ELF-1 (cell line): ENCODE data around the gene COMMD6.

ENCODE experiments used
- DNase-seq: peaks from one replicate; pipeline ENCODE4 v3.0.0-alpha.2; 2016; ENCODE audit warnings: low read depth, low spot score

COMMD6 gene

DNA sequence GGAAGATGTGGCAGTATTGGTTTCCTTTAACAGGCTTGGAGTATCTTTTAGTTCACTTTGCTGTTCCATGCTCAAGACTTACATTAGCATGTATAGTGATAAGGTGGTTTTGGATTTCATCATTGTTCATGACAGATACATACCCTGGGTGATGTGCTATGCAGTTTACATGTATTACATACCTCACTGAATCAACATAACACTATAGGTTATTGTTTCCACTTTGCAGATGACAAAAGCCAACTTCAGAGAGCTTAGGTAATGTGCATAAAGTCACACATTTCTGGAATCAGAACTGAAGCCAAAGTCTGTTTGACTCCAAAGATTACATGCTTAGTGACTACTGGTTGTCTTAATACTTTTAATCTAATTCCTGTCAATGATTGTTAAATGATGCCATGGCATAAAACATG, 7.1 kb downstream of the COMMD6 start:
- no peak for DNase-seq

DNA sequence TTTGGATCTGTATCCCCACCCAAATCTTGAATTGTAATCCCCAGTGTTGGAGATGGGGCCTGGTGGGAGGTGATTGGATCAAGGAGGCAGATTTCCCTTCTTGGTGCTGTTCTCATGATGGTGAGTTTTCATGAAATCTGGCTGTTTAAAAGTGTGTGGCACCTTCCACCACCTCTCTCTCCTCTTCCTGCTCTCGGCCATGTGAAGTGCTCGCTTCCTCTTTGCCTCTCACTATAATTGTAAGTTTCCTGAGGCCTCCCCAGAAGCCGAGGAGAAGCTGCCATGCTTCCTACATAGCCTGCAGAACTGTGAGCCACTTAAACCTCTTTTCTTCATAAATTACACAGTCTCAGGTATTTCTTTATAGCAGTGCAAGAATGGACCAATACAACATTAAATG, 15.7 kb downstream of the COMMD6 start:
- DNase-seq: no peak

DNA sequence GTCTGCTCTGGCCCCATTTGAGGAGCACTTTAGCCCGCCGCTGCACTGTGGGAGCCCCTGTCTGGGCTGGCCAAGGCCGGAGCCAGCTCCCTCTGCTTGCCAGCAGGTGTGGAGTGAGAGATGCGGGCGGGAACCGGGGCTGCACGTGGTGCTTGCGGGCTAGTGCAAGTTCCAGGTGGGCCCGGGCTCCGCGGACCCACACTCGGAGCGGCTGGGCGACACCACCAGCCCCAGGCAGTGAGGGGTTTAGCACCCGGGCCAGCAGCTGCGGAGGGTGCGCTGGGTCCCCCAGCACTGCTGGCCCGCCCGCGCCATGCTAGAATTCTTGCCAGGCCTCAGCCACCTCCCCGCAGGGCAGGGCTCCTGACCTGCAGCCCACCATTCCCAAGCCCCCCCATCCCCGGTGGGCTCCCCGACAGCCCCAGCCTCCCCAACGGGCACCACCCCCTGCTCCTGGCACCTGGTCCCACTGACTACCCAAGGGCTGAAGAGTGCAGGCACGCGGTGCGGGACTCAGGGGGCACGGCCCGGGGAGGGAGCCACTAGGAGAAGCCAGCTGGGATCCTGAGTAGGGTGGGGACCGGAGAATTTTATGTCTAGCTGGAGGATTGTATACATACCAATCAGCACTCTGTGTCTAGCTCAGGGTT, 19.1 kb downstream of the COMMD6 start:
- DNase-seq: no peak

DNA sequence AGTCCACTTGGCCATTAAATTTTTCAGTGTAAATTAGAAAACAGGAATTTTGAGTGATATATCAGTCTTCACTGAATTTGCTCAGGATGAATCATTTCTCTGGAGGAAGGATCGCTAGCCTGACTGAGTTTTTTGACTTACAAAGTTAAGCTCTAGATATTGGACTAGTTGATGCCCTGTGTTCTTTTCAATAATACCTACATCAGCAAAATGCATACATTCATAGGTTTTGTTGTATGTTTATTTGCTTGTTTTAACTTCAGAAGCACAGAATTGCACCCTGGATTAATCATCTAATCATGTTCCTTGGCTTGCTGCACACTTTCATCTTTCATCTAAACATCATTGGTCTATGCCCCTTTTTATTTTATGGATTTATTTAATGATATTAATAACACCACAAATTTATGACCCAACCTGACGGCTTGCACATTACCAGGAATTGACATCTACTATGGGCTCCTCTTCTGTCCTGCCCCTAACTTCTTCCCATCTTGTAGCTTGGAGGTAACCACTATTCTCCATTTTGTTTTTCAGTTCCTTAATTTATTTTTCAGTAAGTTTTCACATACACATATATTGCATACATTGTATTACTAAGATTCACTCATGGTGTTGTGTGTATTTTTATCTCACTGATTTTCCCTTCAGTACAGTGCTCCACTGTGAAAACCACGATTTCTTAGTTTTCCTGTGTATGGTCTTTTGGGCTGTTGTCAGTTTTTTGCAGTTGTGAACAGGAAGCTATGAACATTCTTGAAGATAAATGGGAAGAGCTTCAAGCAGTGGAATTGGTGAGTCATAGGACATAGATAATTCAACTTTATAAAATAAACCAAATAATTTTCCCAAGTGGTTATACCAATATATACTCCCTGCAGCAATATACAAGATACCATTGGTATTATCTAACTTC, 23.3 kb downstream of the COMMD6 start:
- no peak for DNase-seq

DNA sequence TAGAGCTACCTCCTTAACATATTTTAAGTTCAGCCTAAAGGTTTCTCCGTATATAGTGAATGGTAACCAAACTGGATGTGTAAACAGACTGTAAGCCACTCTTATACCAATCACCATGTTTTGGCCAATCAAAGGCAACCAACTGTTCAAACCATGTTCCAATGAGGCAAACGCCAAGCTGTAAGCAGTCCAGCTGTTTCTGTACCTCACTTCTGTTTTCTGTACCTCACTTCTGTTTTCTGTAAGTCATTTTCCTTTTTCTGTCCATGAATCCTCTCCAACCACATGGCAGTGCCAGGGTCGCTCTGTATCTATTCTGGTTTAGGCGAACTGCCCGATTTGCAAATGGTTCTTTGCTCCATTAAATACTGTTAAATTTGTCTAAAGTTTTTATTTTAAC, 24.4 kb downstream of the COMMD6 start:
- no peak for DNase-seq

DNA sequence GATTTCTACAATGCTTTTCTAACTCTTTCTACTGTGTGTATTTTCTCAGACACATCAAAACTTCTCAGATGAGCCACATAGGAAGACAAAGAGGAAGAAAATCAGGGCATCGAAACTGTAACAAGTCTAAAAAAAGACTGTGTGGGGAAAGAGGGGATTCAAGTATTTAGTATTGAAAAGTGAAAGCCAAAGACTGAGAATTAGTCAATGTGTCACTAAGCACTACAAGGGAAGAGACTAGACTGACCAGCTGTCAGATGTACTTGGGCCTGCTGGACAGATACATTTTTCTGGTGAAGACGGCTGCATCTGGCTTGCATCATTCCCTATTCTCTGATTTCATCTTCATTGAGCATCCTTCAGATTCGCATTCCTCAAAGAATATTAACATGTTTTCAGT, 25.4 kb downstream of the COMMD6 start:
- no peak for DNase-seq

DNA sequence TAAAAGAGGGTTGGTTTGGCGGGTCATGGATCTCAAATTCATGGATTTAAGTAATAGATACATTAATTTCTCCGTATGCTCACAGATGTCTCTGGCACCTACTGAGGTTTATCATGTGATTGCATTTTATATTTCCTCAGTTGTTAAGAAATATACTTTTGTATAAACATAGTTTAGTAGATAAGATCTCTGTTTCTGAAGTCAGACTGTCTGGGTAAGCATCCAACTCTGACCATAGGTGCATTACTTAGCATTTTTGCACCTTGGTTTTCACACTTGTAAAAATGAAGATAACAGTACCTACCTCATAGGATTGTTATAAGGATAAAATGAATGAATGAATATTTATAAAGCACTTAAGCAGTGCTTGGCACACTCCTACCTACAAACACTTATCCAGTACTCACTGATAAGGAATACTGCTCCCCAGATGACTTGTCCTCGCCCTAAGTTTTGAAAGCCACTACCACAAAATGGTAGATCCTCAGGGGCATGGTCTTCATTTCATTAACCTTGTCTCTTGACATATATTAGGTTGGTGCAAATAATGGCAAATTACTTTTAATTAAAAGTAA, 26.5 kb downstream of the COMMD6 start:
- no peak for DNase-seq

DNA sequence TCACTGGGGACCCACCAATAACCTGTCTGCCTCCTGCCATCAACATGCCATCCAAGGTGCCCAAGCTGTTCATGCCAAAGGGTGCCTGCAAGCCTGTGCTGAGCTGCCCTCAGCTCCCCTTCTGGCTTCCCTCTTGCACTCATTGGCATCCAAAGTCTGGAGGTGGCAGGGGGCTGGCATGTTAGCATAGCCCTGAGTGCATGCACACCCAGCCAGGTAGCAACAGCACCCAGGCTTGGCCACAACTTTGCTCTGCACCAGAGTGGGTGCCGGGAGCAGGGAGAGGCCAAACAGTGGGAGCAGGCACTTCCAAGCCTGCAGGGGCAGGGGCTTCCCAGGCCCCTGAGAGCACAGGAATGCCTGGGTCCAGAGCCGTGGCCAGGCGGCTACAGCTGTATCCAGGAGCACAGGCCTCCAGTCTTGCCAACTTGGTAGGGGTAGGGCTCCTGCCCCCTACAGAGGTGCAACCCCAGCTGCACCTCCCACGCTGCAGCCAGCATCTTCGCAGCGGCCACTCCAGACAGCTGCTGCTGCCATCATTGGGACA, 29.6 kb downstream of the COMMD6 start:
- DNase-seq: no peak

DNA sequence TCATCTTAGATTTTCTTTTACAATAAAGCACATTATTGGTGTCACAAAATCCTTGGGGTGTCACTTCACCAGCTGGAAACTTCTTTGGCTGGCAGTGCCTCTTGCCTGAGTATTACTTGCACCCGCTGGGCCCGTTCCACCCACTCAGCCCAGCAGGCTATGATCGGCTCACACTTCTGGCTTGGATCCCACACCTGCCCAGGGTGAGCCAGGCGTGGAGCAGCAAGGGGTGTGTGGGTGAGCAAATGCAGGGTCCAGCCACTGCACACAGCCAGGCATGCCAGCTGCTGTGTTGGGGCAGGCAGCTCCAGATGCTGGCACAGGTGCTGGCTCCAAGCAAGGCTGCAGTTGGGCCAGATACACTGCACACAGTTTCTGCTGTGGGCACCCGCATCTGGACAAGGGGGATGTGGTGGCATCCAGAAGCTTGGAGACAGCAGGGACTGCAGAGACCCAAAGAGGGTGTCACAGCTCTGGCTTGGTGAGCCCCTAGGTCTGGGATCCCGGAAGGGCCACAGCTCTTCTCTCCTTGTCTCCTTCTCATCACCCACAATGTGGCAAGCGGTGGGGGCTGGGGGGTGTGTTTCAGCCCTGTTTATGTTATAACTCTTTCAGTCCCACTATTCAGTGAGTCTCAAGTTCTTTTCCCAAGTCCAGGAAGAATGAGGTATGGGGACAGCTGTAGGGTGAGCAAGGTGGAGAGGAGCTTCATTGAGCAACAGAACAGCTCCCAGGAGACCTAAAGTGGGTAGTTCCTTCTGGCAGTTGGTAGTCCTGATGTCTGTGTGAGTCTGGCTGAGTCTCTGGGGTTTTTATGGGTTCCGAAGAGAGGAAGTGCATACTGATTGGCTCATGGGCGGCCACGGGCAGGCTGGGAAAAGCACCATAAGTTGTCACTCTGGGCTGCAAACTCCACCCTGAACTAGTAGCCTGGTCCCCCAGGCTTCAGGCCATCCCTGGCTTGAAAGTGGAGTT, 30.3 kb downstream of the COMMD6 start:
- no peak for DNase-seq

DNA sequence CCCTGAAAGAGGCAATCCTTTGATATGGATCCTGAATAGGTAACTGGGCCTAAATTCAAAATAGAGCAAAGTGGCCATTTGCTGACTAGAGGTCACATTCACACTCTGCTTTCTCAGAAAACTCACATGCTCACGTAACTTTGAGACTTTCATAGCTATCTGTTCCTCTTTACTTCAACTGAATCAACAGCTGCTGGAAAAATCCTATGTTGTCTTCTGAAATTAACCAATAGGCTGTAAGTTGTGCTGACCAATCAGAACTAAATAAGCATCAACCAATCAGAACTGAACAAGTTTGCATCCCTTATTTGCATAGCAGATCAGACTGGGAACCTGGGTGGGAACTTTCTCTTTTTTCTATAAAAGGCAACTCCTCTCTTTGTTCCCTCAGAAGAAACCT, 31.6 kb downstream of the COMMD6 start:
- DNase-seq: no peak

DNA sequence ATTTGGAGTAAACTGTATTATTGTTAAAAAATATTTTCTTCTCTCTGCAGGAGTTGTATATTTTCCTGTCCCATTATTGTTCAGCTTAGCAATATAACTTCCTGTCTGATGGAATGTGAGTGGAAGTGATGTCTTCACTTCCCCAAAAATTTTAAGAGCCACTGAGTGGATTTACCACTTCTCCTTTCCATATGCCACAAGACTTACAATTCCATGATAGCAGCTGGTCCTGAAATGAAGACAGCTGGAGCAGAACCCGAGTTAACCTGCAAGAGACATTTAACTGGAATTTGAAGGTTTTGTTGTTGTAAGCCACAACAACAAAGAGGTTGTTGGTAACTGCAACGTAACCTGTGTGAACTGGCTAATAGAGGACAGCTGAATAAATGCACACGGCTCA, 32.3 kb downstream of the COMMD6 start:
- no peak for DNase-seq

DNA sequence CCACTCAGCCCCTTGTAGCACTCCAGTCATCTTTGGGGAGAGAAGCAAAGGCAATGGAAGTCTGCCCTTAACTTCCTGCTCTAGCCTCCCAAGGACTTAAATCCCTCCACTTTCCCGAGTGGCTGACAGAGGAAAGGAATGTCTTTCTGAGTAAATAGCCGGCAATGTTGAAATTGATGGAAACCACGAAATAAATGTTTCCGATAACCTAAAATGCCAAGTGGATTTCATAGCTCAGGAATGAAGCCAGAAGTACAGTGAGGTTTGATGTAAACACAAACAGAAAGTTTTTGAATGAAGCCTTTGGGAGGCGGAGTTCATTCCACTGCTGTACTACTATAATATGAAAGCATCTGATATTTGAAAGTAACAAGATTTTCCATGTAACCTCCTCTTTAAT, 41.7 kb downstream of the COMMD6 start:
- no peak for DNase-seq

DNA sequence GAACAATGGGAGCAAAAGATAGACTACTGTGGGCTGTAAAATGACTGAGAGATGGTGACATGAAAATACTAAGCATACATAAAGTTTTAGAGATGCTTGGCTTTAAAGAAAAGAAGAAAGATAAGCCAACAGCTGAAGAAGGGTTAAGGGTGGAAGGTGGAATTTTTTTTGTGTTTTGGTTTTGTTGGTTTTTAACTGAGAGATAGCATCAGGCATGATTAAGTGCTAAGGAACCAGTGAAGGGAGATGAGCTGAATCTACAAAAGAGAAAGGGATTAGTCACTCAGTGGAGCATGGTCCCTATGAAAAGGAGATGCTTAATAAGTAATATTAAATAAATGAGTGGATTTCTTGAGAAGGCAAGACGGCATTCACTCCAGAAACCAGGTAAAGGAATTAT, 43.1 kb downstream of the COMMD6 start:
- no peak for DNase-seq

DNA sequence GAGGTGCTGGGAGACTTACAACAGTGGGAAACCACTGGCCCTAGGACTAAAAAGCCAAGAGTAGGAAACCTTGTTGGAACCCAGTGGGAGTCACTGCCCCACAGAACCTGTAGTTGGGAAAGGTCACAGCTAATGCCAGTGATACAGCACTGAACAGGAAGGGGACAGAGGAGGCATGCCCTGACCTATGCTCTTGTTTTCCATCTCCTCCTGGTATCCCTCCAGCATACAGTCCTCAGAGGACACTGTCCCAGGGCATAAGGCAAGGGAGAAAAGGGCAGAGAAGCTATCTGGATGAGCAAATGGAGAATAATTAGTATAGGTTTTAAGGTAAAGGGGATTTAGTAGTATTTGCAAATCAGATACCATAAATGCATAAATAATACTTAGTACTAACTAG, 44.5 kb downstream of the COMMD6 start:
- no peak for DNase-seq

DNA sequence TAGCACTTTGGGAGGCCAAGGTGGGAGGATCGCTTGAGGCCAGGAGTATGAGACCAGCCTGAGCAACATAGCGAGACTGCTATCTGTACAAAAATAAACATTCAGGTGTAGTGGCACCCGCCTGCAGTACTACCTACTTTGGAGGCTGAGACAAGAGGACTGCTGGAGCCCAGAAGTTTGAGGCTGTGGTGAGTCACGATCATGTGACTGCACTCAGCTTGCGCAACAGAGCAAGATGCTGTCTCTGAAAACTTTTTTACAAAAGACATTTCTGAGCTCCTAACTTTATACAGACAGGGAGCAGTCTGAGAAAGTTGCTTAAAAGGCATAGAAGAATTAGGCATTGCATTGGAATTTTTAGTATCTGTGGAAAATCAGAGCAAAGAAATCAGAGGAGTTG, 45.3 kb downstream of the COMMD6 start:
- DNase-seq: no peak

DNA sequence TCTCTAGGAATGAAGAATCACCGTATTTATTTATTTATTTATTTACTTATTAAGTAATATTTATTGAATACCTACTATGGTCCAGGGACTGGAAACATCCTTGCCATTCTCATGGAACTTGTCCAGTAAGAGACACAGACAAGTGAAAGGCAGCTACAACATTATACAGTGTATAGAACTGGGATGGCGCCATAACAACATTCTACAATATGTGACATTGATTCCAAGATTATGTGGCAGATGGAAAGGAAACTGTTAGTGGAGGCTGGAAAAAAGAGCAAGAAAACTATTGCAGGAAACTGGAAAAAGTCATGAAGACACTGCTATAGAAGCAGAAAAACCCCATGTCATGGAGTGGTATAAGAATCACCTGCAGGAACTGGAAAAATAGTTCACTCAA, 46.3 kb downstream of the COMMD6 start:
- DNase-seq: no peak

DNA sequence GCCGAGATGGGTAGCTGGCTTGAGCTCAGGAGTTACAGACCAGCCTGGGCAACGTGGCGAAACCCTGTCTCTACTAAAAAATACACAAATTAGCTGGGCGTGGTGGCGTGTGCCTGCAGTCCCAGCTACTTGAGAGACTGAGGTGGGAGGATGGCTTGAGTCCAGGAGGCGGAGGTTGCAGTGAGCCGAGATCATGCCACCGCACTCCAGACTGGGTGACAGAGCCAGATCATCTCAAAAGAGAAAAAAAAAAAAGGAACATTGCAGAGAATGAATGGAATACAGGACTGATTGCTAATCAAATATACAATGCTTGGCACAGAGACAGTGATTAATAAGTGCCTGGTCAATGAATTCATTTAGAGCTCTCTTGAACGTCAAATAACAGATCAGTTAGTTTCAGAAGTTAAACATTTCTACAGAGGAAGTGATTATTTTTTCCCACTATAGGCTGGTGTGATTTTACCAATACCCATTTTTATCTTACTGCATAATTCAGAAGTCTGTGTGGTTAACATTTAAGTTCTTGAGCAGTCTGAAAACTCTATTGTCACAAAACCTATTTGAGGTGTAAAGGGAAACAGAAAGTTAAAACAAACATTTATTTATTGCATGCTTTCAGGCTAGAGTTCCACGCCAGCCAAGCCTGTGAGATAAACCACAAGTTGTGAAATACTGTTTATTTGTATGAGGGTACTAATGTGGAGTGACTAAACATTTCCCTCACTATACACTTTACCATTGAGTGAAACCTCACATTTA, 48.0 kb downstream of the COMMD6 start:
- no peak for DNase-seq

DNA sequence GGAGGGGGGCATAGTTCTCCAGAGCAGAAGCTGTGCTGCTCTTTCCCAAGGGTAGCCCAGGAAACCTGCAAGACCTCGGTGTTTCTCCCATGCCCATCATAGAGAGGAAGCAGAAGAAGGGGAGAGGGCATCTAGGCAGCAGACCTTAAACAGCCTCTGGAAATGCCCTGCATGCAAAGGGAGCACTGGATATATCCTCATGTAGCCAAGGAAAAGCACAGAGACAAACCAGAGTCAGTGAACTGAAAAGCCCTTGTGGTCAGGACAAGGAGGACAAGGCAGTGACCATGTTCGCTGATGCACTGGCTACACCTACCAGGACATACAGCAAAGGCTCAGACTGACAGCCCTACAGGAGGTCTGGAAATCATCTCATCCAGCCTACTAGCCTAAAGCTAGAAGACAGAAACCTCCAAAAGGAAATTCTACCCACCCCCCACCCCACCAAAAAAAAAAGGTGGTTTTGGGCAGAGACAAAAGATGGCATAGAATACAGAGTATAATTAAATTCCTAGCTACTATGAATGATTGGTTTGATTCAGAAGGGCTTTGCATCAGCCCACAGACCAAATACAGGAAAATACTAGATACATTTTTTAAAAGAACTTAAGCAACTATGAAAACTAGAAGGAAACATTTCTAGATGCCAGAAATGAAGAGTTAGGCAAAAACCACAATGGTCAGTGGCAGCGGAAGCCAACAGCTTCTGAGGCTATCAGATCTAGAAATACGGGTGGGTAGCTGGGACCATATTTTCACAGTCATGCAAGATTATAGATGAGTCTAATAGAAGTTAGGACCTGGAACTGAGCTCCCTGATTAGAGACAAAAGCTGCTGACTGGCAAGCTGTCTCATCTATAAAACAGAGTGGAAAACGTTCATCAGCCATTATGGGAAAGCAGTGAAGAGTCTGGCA, 51.2 kb downstream of the COMMD6 start:
- peak; percentile 27 for DNase-seq

DNA sequence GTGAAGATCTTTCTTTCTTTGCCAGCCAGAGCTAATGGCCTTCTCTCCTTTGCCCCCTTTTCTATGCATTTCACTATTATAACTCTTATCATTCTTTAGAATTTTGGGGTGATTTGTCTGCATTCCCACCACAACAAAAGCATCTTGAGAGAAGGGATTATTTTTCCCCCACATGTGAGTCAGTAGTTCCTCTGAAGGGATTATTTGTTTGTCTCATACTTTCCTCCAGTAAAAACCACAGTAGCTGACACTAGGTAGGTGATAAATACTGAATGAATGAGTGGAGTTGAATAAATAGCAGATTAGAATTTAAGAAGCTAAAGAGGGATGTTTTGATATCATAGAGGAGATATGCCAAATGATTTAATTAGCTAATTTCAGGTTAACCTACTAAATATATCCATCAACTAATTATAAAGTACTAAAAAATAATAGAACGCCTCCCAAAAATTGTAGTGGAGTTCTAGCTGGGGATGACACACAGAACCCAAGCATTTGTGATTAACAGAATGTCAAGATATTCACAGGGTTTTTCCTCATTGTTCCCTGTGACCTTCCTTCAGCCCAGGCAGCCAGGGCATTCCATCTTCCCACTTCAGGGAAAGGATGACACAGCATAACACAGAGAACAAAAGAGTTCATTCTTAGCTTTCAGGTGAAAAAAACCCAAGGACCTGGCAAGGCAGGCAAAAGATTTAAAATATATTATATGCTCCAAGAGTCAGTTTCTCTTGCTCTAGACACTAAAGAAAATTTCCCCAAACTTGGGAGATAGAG, 52.2 kb downstream of the COMMD6 start:
- peak; percentile 16 for DNase-seq
